OCI-LY3 (cell line): ENCODE results near the gene CCDC38.

Source experiments
- H2AFZ ChIP-seq: fragments of 200-600, 300-600 bp; shearing (Covaris generic); 2 replicates; pipeline ENCODE4 v1.6.0; 2014; ENCODE audit warnings: antibody characterized with exemption, low read depth, low read length
- H3K27ac ChIP-seq: fragments of 200-600, 300-600 bp; sonication (generic); 2 replicates; pipeline ENCODE4 v1.5.1; 2014; ENCODE audit warnings: mild to moderate bottlenecking, low read length, moderate library complexity, mixed read lengths
- H3K27me3 ChIP-seq: fragments of 200-600, 300-600 bp; sonication (generic); 2 replicates; pipeline ENCODE4 v1.6.1; 2014; ENCODE audit warnings: low read depth, low read length, mixed read lengths
- H3K36me3 ChIP-seq: fragments of 200-600, 300-600 bp; sonication (generic); replicated peaks from 2 replicates; pipeline ENCODE3; 2014; ENCODE audit warnings: low read depth, low read length, mixed read lengths
- H3K4me1 ChIP-seq: fragments of 300-600, 200-600 bp; sonication (generic); 2 replicates; pipeline ENCODE4 v1.6.1; 2014; ENCODE audit warnings: low read length, mixed read lengths
- H3K4me2 ChIP-seq: fragments of 200-600, 300-600 bp; sonication (generic); 2 replicates; pipeline ENCODE4 v1.6.1; 2014; ENCODE audit warnings: low read length, mixed read lengths
- H3K4me3 ChIP-seq: fragments of 300-600, 200-600 bp; sonication (generic); 2 replicates; pipeline ENCODE4 v1.5.1; 2014; ENCODE audit warnings: antibody characterized with exemption, mild to moderate bottlenecking, low read length, moderate library complexity
- H3K79me2 ChIP-seq: fragments of 300-600, 200-600 bp; shearing (Covaris generic); 2 replicates; pipeline ENCODE4 v1.6.1; 2014; ENCODE audit warnings: mild to moderate bottlenecking, low read length, mixed read lengths
- H3K9ac ChIP-seq: fragments of 300-600, 200-600 bp; shearing (Covaris generic); 2 replicates; pipeline ENCODE4 v1.6.0; 2014; ENCODE audit warnings: mild to moderate bottlenecking, low read length, moderate library complexity
- H3K9me3 ChIP-seq: fragments of 200-600, 300-600 bp; shearing (Covaris generic); 2 replicates; pipeline ENCODE4 v1.6.1; 2014; ENCODE audit warnings: low read length, mixed read lengths; ENCODE audit not compliant: insufficient read depth
- H4K20me1 ChIP-seq: fragments of 200-600, 300-600 bp; sonication (generic); 2 replicates; pipeline ENCODE4 v1.6.1; 2016; ENCODE audit warnings: low read length, mixed read lengths; ENCODE audit not compliant: insufficient read depth
- EZH2phosphoT487 ChIP-seq: fragments of 200-600 bp; shearing (Covaris generic); IDR thresholded peaks from 2 replicates; pipeline ENCODE4 v1.6.1; 2018; ENCODE audit warnings: antibody characterized with exemption, mixed run types, low read depth
- TF ChIP-seq, protein P1 (sequence below): fragments of 200-600, 300-600 bp; sonication (generic); IDR thresholded peaks from 2 replicates; pipeline ENCODE4 v1.5.1; 2014; ENCODE audit warnings: antibody characterized with exemption, low read length, low read depth

CCDC38 gene

DNA sequence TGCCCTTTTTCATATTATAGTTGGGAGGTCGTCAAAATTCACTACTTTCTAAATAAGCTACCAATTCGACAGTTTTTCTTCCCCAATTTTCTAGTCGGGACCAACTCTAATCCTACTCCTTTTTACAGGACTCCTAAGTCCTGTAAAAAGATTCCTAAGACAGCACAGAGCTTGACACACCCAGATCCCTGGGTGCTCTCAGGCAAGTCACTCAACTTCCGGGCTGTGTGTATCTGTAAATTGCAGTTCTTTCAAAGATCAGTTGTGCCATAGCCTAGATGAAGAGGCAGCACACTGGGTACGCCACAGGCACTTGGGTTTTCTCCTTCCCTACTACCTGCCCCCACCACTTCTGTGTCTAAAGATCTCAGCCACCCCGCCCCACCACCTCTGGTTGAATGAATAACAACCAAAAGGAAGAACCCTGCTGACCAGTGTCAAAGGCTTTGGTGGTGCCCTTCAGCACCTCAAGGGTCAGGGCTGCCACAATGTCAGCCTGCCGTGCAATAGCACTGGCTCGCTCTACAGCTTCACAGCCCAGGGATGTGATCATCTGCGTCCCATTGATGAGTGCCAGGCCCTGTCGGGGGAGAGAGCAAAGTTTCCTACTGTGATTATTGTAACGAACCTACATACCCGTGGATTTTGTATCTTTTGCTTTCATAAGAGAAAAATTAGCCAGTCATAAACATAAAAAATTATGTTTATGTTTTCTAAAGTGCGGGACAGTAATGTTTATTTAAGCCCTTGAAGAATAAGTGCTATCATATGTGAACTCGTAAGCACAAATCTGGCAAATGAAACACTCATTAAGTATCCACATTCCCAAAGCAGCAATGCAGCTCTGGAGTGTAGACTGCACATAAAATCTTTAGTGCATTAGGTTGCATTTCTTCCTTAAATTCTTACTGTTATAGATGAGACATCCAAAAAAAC is 44.5 kb upstream of the CCDC38 start:
- TF ChIP-seq, protein P1, sequence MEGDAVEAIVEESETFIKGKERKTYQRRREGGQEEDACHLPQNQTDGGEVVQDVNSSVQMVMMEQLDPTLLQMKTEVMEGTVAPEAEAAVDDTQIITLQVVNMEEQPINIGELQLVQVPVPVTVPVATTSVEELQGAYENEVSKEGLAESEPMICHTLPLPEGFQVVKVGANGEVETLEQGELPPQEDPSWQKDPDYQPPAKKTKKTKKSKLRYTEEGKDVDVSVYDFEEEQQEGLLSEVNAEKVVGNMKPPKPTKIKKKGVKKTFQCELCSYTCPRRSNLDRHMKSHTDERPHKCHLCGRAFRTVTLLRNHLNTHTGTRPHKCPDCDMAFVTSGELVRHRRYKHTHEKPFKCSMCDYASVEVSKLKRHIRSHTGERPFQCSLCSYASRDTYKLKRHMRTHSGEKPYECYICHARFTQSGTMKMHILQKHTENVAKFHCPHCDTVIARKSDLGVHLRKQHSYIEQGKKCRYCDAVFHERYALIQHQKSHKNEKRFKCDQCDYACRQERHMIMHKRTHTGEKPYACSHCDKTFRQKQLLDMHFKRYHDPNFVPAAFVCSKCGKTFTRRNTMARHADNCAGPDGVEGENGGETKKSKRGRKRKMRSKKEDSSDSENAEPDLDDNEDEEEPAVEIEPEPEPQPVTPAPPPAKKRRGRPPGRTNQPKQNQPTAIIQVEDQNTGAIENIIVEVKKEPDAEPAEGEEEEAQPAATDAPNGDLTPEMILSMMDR = no peak
- no peak for TF ChIP-seq EZH2phosphoT487
- no peak overlapping the region for H3K4me3 ChIP-seq
- H3K4me2 ChIP-seq = no peak overlapping the region
- no peaks in the 10 kb centered on the region for H3K9me3 ChIP-seq
- no peaks in the 10 kb centered on the region for H4K20me1 ChIP-seq
- H3K36me3 ChIP-seq = no peaks in the 10 kb centered on the region
- H2AFZ ChIP-seq = no peak overlapping the region
- no peaks in the 10 kb centered on the region for H3K27me3 ChIP-seq
- no peak overlapping the region for H3K9ac ChIP-seq
- no peaks in the 10 kb centered on the region for H3K79me2 ChIP-seq
- H3K27ac ChIP-seq = no peak overlapping the region
- H3K4me1 ChIP-seq = no peaks in the 10 kb centered on the region

DNA sequence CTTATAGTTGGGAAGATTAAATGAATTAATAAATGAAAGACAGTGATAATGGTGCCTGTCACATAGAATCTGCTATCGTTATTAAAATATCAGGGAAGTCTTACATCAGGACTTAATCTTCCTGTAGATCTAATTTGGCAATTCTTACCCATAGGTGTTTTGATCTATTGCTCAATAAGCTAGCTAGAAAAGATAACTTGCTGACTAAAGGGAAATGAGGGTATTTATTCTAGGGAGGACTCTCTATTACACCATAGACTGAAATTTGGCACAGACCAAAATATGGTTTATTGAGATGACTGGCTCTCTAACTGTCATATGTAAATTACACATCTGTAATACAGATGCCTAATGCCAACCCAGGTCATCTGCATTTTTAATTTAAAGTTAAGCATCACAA is 42.3 kb upstream of the CCDC38 start:
- TF ChIP-seq EZH2phosphoT487 = no peak
- TF ChIP-seq, protein P1 = no peak
- no peak overlapping the region for H3K4me3 ChIP-seq
- H3K4me2 ChIP-seq = no peak overlapping the region
- no peaks in the 10 kb centered on the region for H3K79me2 ChIP-seq
- no peaks in the 10 kb centered on the region for H4K20me1 ChIP-seq
- no peak overlapping the region for H3K27ac ChIP-seq
- no peaks in the 10 kb centered on the region for H3K27me3 ChIP-seq
- H3K9ac ChIP-seq = no peak overlapping the region
- H3K9me3 ChIP-seq = no peaks in the 10 kb centered on the region
- H3K4me1 ChIP-seq = no peaks in the 10 kb centered on the region
- H2AFZ ChIP-seq = no peak overlapping the region
- no peaks in the 10 kb centered on the region for H3K36me3 ChIP-seq

DNA sequence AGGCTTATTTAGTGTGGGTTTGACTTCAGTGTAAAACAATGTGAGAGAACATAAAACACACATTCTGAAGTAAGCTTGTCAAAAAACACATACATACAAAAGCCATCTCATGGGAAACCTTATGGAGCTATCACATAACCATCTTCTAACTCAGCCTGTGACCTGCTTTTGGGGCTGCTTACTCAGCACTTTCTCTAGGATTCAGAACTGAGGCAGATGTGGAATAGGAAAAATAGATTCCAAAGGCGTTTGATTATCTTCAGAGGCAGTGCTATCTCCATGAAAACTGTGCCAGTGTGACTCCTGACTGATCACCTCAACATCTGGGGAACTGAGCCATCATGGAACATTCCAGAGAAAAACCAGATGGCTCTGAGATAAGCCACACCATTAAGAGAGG is 40.2 kb upstream of the CCDC38 start:
- TF ChIP-seq EZH2phosphoT487 = no peak
- TF ChIP-seq, protein P1 = no peak
- Histone ChIP-seq H3K4me1 (no peaks in the 10 kb centered on the region), H3K9ac (no peak overlapping the region), H3K9me3 (no peaks in the 10 kb centered on the region), H3K36me3 (no peaks in the 10 kb centered on the region), H3K27me3 (no peaks in the 10 kb centered on the region), H3K4me2 (no peak overlapping the region), H3K79me2 (no peaks in the 10 kb centered on the region), H3K4me3 (no peak overlapping the region), H3K27ac (no peak overlapping the region), H2AFZ (no peak overlapping the region), H4K20me1 (no peaks in the 10 kb centered on the region)

DNA sequence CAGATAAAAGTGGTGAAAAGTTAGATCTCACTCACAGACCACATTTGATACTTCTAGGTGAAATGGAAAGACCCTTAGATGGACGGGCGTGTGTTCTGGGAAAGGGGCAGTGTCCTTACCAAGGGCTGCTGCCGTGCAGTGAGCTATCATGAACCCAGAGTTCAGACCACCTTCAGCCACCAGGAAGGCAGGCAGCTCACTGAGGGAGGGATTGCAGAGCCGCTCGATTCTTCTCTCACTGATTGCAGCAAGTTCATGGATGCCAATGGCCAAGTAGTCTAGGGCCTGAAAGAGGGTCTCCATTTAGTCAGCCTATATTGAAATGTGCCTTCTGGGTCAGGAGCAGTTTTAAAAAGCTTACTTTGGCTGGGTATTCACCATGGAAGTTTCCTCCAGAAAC is 38.0 kb upstream of the CCDC38 start:
- Histone ChIP-seq H3K27me3 (no peaks in the 10 kb centered on the region), H3K9ac (no peak overlapping the region), H3K79me2 (no peaks in the 10 kb centered on the region), H3K4me3 (no peak overlapping the region), H3K4me1 (no peaks in the 10 kb centered on the region), H3K4me2 (no peak overlapping the region), H3K9me3 (no peaks in the 10 kb centered on the region), H2AFZ (no peak overlapping the region), H4K20me1 (no peaks in the 10 kb centered on the region), H3K27ac (no peak overlapping the region), H3K36me3 (no peaks in the 10 kb centered on the region)
- TF ChIP-seq, protein P1 = no peak
- TF ChIP-seq EZH2phosphoT487 = no peak
